DND-41 (cell line): ENCODE results near the gene NEDD4.

Source experiments
- ATAC-seq: fragments of 200-7000 bp; cut with Tn5 transposase; 3 replicates; pipeline ENCODE4 v1.9.1; 2021; ENCODE audit warnings: low read depth; ENCODE audit not compliant: insufficient read depth
- DNase-seq: peaks from one replicate; pipeline ENCODE4 v3.0.0-alpha.2; 2020
- H2AFZ ChIP-seq: 2 replicates; pipeline ENCODE4 v1.6.0; 2012; ENCODE audit warnings: low read depth, low read length
- H3K27ac ChIP-seq: 2 replicates; pipeline ENCODE4 v1.5.1; 2012; ENCODE audit warnings: low read length, inconsistent platforms
- H3K27me3 ChIP-seq: fragments of 200-600 bp; sonication (generic); 2 replicates; pipeline ENCODE4 v1.6.0; 2012; ENCODE audit warnings: low read length, mild to moderate bottlenecking, inconsistent platforms; ENCODE audit not compliant: insufficient read depth, poor library complexity
- H3K36me3 ChIP-seq: 2 replicates; pipeline ENCODE4 v1.5.1; 2012; ENCODE audit warnings: low read length, inconsistent platforms; ENCODE audit not compliant: insufficient read depth
- H3K4me1 ChIP-seq: 2 replicates; pipeline ENCODE4 v1.5.1; 2012; ENCODE audit warnings: mild to moderate bottlenecking, low read length; ENCODE audit not compliant: insufficient read depth
- H3K4me2 ChIP-seq: 2 replicates; pipeline ENCODE4 v1.6.0; 2012; ENCODE audit warnings: mild to moderate bottlenecking, moderate library complexity, low read length, inconsistent platforms; ENCODE audit not compliant: insufficient read depth
- H3K4me3 ChIP-seq, 2 experiments: fragments of 200-600 bp in 1 of 2; shearing (Covaris generic) in 1 of 2; 2 replicates each; pipeline ENCODE4 v1.5.1; 2012 to 2016; ENCODE audit warnings: inconsistent platforms in 2 of 2, low read length in 2 of 2, mild to moderate bottlenecking in 2 of 2, low read depth in 1 of 2, moderate library complexity in 1 of 2
- H3K79me2 ChIP-seq: 2 replicates; pipeline ENCODE4 v1.6.0; 2012; ENCODE audit warnings: low read length, inconsistent platforms; ENCODE audit not compliant: insufficient read depth
- H3K9ac ChIP-seq: 2 replicates; pipeline ENCODE4 v1.6.0; 2012; ENCODE audit warnings: low read depth, mild to moderate bottlenecking, inconsistent platforms, low read length, moderate library complexity
- H3K9me3 ChIP-seq: 2 replicates; pipeline ENCODE4 v1.5.1; 2012; ENCODE audit warnings: low read length, moderate library complexity, mild to moderate bottlenecking, inconsistent platforms; ENCODE audit not compliant: insufficient read depth, severe bottlenecking
- H4K20me1 ChIP-seq: 2 replicates; pipeline ENCODE4 v1.6.0; 2012; ENCODE audit warnings: low read length; ENCODE audit not compliant: insufficient read depth
- EZH2 ChIP-seq: IDR thresholded peaks from 3 replicates; pipeline ENCODE4 v1.6.1; 2012; ENCODE audit warnings: borderline replicate concordance, low read depth, mild to moderate bottlenecking, moderate library complexity, low read length, inconsistent platforms; ENCODE audit not compliant: severe bottlenecking
- TF ChIP-seq, protein P1 (sequence below): IDR thresholded peaks from 2 replicates; pipeline ENCODE4 v1.5.1; 2012; ENCODE audit warnings: borderline replicate concordance, low read length, moderate library complexity, mild to moderate bottlenecking; ENCODE audit not compliant: poor library complexity, severe bottlenecking; ENCODE audit errors: extremely low read depth

NEDD4 gene

DNA sequence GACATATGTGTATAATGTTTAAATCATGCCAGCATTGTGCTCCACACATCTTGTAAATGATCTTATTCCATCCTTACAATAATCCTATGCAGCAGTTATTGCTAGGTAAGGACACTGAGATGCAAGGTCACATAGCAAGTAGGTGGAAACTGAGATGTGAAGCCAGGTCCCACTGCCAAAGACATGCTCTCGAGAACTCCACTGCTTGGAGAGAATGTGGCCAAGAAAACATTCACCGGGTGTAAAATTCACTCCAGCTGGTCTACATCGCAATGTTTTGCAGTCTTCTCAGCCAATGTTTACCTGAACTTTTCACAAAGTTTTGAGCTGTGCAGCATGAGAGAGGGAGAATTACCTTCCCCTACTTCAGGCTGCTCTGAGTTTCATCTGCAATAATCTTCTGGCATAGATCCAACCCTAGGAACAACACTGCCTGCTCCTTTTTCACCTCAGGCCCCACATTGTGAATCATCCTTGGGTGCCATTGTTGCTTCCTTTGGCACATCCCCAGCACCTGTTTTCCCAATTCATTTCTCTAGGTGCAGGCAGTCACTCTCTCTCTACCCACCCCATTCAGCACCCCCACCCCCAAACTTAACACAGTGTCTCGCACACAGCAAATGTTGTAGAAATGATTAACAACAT, 197.0 kb downstream of the NEDD4 start:
- Histone ChIP-seq H3K36me3 (no peaks in the 10 kb centered on the region), H4K20me1 (no peaks in the 10 kb centered on the region), H3K79me2 (no peaks in the 10 kb centered on the region), H3K4me1 (no peaks in the 10 kb centered on the region), H2AFZ (no peak overlapping the region), H3K4me3 (no peak overlapping the region), H3K9me3 (peaks cover 6% of the 10 kb centered on the region), H3K27me3 (peaks cover 5% of the 10 kb centered on the region), H3K4me2 (no peak overlapping the region), H3K9ac (no peak overlapping the region), H3K27ac (no peak overlapping the region)
- TF ChIP-seq, protein P1, sequence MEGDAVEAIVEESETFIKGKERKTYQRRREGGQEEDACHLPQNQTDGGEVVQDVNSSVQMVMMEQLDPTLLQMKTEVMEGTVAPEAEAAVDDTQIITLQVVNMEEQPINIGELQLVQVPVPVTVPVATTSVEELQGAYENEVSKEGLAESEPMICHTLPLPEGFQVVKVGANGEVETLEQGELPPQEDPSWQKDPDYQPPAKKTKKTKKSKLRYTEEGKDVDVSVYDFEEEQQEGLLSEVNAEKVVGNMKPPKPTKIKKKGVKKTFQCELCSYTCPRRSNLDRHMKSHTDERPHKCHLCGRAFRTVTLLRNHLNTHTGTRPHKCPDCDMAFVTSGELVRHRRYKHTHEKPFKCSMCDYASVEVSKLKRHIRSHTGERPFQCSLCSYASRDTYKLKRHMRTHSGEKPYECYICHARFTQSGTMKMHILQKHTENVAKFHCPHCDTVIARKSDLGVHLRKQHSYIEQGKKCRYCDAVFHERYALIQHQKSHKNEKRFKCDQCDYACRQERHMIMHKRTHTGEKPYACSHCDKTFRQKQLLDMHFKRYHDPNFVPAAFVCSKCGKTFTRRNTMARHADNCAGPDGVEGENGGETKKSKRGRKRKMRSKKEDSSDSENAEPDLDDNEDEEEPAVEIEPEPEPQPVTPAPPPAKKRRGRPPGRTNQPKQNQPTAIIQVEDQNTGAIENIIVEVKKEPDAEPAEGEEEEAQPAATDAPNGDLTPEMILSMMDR, result no peak
- TF ChIP-seq EZH2, result no peak
- ATAC-seq, result no peak
- no peak for DNase-seq

DNA sequence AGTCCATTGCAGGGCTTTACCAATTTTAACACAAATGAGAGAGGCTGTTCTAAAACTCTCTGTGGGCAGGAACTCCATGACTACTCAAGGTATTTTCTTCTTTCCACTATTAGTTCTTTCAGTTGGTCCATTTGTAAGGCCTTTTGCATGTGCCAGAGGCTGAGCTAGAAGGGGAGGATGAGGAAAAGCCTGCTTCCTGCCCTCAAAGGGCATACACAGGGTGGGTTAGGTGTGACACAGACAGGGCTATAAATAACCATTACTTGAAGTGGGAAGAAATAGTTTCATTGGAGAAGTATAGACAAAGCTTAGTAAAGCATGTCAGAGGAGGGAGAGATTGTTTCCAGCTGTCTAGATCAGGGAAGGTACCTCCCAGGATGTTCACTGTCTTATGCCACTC, 198.4 kb downstream of the NEDD4 start:
- no peak overlapping the region for H3K4me2 ChIP-seq
- peaks cover 6% of the 10 kb centered on the region for H3K9me3 ChIP-seq
- no peaks in the 10 kb centered on the region for H4K20me1 ChIP-seq
- H3K4me3 ChIP-seq, result no peak overlapping the region
- no peak overlapping the region for H3K9ac ChIP-seq
- H2AFZ ChIP-seq, result no peak overlapping the region
- no peaks in the 10 kb centered on the region for H3K4me1 ChIP-seq
- H3K36me3 ChIP-seq, result no peaks in the 10 kb centered on the region
- no peak for TF ChIP-seq EZH2
- TF ChIP-seq, protein P1, result no peak
- DNase-seq (no peak), ATAC-seq (no peak)
- H3K79me2 ChIP-seq, result no peaks in the 10 kb centered on the region
- H3K27me3 ChIP-seq, result peaks cover 5% of the 10 kb centered on the region
- no peak overlapping the region for H3K27ac ChIP-seq

DNA sequence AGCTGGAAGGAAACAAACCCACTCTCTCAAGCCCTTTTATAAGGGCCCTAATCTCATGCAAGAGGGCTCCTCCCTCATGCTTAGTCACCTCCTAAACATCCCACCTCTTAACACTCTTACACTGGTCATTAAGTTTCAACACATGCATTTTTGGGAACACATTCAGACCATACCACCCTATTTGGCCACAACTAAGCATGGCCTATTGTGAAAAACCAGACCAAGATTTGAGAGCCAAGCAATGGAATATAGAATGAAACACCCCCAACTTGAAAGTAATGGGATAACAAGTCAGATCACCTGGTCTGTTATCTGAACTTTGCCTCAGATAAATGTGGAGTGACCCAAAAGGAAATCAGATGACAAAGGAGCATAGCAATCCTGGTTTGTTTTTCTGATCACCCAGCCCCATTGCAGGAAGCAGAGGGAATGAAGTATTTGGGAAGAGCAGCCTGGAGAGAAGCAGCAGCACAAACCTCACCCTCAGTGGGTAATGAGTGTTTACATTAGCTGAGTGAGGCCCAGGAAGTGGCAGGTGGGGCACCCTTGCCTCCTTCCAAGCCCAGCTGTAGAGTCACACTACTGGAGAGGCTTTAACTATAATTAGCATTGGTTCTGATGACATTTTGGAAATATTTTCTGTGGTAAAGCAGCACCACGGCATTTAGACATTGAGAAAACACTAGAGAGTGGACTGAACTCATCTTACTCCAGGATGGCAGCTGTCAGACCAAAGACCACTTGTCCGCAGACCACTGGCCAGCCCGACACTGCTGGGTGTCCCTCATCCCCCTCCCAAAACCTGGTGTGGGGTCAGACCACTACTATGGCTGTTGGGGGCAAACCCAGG, 201.6 kb downstream of the NEDD4 start:
- TF ChIP-seq EZH2, result no peak
- TF ChIP-seq, protein P1, result no peak
- H3K27me3 ChIP-seq, result no peaks in the 10 kb centered on the region
- no peak overlapping the region for H3K27ac ChIP-seq
- no peak overlapping the region for H3K4me3 ChIP-seq
- no peaks in the 10 kb centered on the region for H3K36me3 ChIP-seq
- no peak overlapping the region for H3K9ac ChIP-seq
- no peak overlapping the region for H2AFZ ChIP-seq
- no peak; the same call in 2 of the 3 replicates for ATAC-seq
- no peak overlapping the region for H3K4me2 ChIP-seq
- no peaks in the 10 kb centered on the region for H3K79me2 ChIP-seq
- H3K4me1 ChIP-seq, result no peaks in the 10 kb centered on the region
- no peak for DNase-seq
- H4K20me1 ChIP-seq, result no peaks in the 10 kb centered on the region
- H3K9me3 ChIP-seq, result peaks cover 6% of the 10 kb centered on the region
